Erythroblast (primary cell): ENCODE measurements around the gene SPATS2.
"Not testable (repeated sequence)": the region's sequence is repeated elsewhere in the genome, so short reads cannot be mapped to it uniquely, and the experiment has no call there.

ENCODE experiments used
- DNase-seq, 2 experiments: peaks; one replicate each; lab custom pipeline; 2025; lab: John Stamatoyannopoulos, UW
- GATA1 ChIP-seq: IDR thresholded peaks from 2 replicates; pipeline ENCODE4 v1.6.1; 2011; ENCODE audit warnings: low read depth, mild to moderate bottlenecking, control low read depth, low read length, moderate library complexity
- POLR2A ChIP-seq: IDR thresholded peaks from 2 replicates; pipeline ENCODE4 v1.6.1; 2011; ENCODE audit warnings: mild to moderate bottlenecking, low read length

SPATS2 gene

GRCh38 chr12:49496417-49497360, 129.4 kb downstream of the SPATS2 start:
- no peak for DNase-seq
- TF ChIP-seq POLR2A (no peak), GATA1 (no peak)

GRCh38 chr12:49501895-49502294, 134.6 kb downstream of the SPATS2 start:
- no peak for DNase-seq
- no peak for TF ChIP-seq POLR2A
- TF ChIP-seq GATA1: no peak

GRCh38 chr12:49502590-49502989, 135.3 kb downstream of the SPATS2 start:
- TF ChIP-seq GATA1 (no peak), POLR2A (no peak)
- DNase-seq: no peak

- TF ChIP-seq POLR2A: no peak
- DNase-seq: no peak
These were observed 136.5 kb downstream of the SPATS2 start for GRCh38 chr12:49503674-49504180.

- TF ChIP-seq POLR2A (no peak), GATA1 (no peak)
- DNase-seq: no peak
These were observed 138.4 kb downstream of the SPATS2 start for GRCh38 chr12:49505672-49506071.

- TF ChIP-seq POLR2A (no peak), GATA1 (no peak)
- DNase-seq: no peak
These were observed 139.9 kb downstream of the SPATS2 start for GRCh38 chr12:49507139-49507538.

GRCh38 chr12:49509681-49510080, 142.4 kb downstream of the SPATS2 start:
- DNase-seq: not testable (repeated sequence)

GRCh38 chr12:49511410-49511809, 144.1 kb downstream of the SPATS2 start:
- TF ChIP-seq GATA1 (no peak), POLR2A (no peak)
- DNase-seq: no peak

GRCh38 chr12:49512546-49512945, 145.3 kb downstream of the SPATS2 start:
- no peak for DNase-seq
- no peak for TF ChIP-seq POLR2A
- TF ChIP-seq GATA1: no peak

GRCh38 chr12:49515266-49515665, 148.0 kb downstream of the SPATS2 start:
- DNase-seq: no peak
- no peak for TF ChIP-seq GATA1
- TF ChIP-seq POLR2A: no peak

- TF ChIP-seq GATA1 (no peak), POLR2A (no peak)
- DNase-seq: no peak
These were observed 151.8 kb downstream of the SPATS2 start for GRCh38 chr12:49518914-49519573.

GRCh38 chr12:49519574-49519936, 152.3 kb downstream of the SPATS2 start:
- no peak for DNase-seq
- TF ChIP-seq POLR2A (no peak), GATA1 (no peak)

- no peak for DNase-seq
- no peak for TF ChIP-seq POLR2A
- no peak for TF ChIP-seq GATA1
These were observed 154.1 kb downstream of the SPATS2 start for GRCh38 chr12:49521389-49521788.

- TF ChIP-seq POLR2A: no peak
- TF ChIP-seq GATA1: no peak
- peak in 1 of 2 experiments; percentile 18 for DNase-seq
These were observed 157.5 kb downstream of the SPATS2 start for GRCh38 chr12:49524660-49525324.

- DNase-seq: no peak
- TF ChIP-seq GATA1: no peak
- TF ChIP-seq POLR2A: no peak
These were observed 158.7 kb downstream of the SPATS2 start for GRCh38 chr12:49525942-49526341.
